ENCODE data around the gene NOD1.

DNA sequence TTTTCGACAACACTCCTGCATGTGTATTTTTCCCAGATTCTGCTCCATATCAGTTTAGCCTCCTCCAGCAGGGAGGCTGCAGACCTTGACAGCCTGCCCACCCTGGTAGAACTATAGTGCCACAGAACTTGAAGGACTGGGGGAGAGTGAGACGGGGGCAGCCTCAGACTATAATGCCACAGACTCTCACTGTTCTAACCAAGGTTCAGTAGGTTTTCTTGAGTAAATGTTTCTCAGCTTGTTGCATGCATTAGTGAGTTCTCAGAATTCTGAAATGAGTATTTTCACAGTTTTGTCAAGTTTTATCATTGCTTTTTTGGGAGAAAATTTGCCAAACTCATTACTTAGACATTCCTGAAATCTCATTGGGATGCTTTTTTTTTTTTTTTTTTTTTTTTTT, 98.3 kb downstream of the NOD1 start:
- TF ChIP-seq, protein P1, sequence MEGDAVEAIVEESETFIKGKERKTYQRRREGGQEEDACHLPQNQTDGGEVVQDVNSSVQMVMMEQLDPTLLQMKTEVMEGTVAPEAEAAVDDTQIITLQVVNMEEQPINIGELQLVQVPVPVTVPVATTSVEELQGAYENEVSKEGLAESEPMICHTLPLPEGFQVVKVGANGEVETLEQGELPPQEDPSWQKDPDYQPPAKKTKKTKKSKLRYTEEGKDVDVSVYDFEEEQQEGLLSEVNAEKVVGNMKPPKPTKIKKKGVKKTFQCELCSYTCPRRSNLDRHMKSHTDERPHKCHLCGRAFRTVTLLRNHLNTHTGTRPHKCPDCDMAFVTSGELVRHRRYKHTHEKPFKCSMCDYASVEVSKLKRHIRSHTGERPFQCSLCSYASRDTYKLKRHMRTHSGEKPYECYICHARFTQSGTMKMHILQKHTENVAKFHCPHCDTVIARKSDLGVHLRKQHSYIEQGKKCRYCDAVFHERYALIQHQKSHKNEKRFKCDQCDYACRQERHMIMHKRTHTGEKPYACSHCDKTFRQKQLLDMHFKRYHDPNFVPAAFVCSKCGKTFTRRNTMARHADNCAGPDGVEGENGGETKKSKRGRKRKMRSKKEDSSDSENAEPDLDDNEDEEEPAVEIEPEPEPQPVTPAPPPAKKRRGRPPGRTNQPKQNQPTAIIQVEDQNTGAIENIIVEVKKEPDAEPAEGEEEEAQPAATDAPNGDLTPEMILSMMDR (conservative IDR thresholded peaks at IDR 0.05) = no peak
- TF ChIP-seq ZFX (IDR thresholded peaks at IDR 0.05) = no peak
